Natural killer cell (primary cell): Measurements from ENCODE around the gene PSD4. TPM values are rescaled to one million over a fixed set of nuclear protein-coding genes. Genes with fewer than 3 reads are reported as not detected.

Experiments
- ATAC-seq, 3 donors: fragments of 150-1000 bp in 2 of 3; fragments of 200-7000 bp in 1 of 3; cut with Tn5 transposase; 1 replicate in 1 of 3; 2 replicates in 2 of 3; pipeline ENCODE4 v1.10.0; 2021; ENCODE audit warnings: mild to moderate bottlenecking in 2 of 3, moderate library complexity in 2 of 3
- DNase-seq, 2 donors: peaks; one replicate each; pipeline versions ENCODE4 v3.0.0 to v3.0.0-alpha.2; 2013 to 2021; ENCODE audit warnings: mixed read lengths in 1 of 2
- H3K27ac ChIP-seq: one replicate; pipeline ENCODE4 v1.5.1; 2013; ENCODE audit warnings: mild to moderate bottlenecking, low read length
- H3K27me3 ChIP-seq: one replicate; pipeline ENCODE4 v1.6.1; 2013; ENCODE audit warnings: low read length; ENCODE audit not compliant: control insufficient read depth, insufficient read depth
- H3K36me3 ChIP-seq: one replicate; pipeline ENCODE4 v1.6.1; 2013; ENCODE audit warnings: low read length; ENCODE audit not compliant: control insufficient read depth, insufficient read depth
- H3K4me1 ChIP-seq: one replicate; pipeline ENCODE4 v1.6.1; 2013; ENCODE audit warnings: low read length; ENCODE audit not compliant: control insufficient read depth, insufficient read depth
- H3K4me3 ChIP-seq: one replicate; pipeline ENCODE4 v1.5.1; 2013; ENCODE audit warnings: low read length
- H3K9me3 ChIP-seq: one replicate; pipeline ENCODE4 v1.6.1; 2013; ENCODE audit warnings: low read length; ENCODE audit not compliant: control insufficient read depth, insufficient read depth
- H3K27ac Mint-ChIP-seq, 2 donors: one replicate each; pipeline ENCODE4 v1.8.0; 2022; ENCODE audit warnings: mild to moderate bottlenecking in 2 of 2, mixed read lengths in 2 of 2, moderate library complexity in 1 of 2
- H3K27me3 Mint-ChIP-seq, 2 donors: one replicate each; pipeline ENCODE4 v1.8.0; 2022; ENCODE audit warnings: low read depth in 2 of 2, mixed read lengths in 2 of 2
- H3K36me3 Mint-ChIP-seq: one replicate; pipeline ENCODE4 v1.8.0; 2022; ENCODE audit warnings: mixed read lengths
- H3K4me1 Mint-ChIP-seq, 2 donors: one replicate each; pipeline ENCODE4 v1.8.0; 2022; ENCODE audit warnings: mixed read lengths in 2 of 2
- H3K4me3 Mint-ChIP-seq: one replicate; pipeline ENCODE4 v1.8.0; 2022; ENCODE audit warnings: mild to moderate bottlenecking, moderate library complexity, mixed read lengths
- H3K9me3 Mint-ChIP-seq, 2 donors: one replicate each; pipeline ENCODE4 v1.8.0; 2022; ENCODE audit warnings: mixed read lengths in 2 of 2
- WGBS: methylation state at CpG from one replicate; pipeline ENCODE4 v1.1.7; 2013; ENCODE audit warnings: missing lambda C conversion rate; ENCODE audit not compliant: insufficient coverage; 5-methylcytosine and 5-hydroxymethylcytosine counted together
- intact Hi-C: fragments of 100-400 bp; cut with micrococcal nuclease; formaldehyde crosslinking; loops from one replicate; pipeline ENCODE4 v1.14.2; 2022
- total RNA-seq, 4 donors: library from RNA; stranded (reverse); fragments of 120-200 nt in 1 of 4; gene quantifications; one replicate each; pipeline versions ENCODE4 v1.2.3 to v1.2.4, GENCODE V29; 2013 to 2022
- TF ChIP-seq, protein P1 (sequence below): fragments of 200-600 bp; IDR thresholded peaks from one replicate; pipeline ENCODE4 v1.8.0; 2022; ENCODE audit warnings: antibody characterized with exemption

PSD4 gene
- total RNA-seq, 3 donors from 2014 or later (not counting 1 experiment from before 2014, with no cell fraction given) = 280 to 347 (median 340) TPM

DNA sequence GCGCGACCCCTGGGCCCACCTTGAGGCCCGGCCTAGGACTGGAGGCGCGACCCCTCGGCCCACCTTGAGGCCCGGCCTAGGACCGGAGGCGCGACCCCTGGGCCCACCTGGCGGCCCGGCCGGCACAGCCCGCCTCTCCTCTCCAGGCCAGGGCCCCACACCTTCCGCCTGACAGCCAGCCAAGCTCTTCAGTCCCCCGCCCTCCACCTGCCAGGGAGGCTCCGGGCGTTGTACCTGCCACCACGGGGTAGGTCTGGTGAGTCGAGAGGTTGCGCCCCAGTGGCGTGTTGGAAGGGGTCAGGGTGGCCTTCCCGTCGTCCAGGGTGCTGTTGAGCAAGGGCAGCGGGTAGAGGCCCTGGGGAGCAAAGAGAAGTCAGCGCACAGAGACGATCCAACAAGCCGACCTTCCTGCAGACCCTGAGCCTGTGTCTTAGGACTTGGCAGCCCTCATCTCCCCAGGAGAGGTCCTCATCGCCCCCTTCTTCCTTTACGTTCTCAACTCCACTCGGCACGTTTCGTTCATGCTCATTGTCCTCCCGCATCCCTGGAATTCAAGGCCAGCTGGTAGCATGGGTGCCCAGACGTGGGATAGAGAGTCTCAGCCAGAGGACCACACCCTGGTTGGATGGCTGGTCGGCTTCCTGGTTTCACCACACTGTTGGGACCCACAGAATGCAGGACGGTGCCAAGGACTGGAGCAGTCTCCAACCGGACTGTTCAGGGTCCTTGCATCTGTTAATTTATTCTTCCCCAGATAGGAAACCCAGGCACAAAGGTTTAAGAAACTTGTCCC lies 62.8 kb downstream of the PSD4 start:
- Mint-ChIP-seq H3K36me3 (no peaks in the 10 kb centered on the region), H3K4me3 (peak overlapping the region; percentile 62)
- H3K27ac ChIP-seq = no peak overlapping the region

DNA sequence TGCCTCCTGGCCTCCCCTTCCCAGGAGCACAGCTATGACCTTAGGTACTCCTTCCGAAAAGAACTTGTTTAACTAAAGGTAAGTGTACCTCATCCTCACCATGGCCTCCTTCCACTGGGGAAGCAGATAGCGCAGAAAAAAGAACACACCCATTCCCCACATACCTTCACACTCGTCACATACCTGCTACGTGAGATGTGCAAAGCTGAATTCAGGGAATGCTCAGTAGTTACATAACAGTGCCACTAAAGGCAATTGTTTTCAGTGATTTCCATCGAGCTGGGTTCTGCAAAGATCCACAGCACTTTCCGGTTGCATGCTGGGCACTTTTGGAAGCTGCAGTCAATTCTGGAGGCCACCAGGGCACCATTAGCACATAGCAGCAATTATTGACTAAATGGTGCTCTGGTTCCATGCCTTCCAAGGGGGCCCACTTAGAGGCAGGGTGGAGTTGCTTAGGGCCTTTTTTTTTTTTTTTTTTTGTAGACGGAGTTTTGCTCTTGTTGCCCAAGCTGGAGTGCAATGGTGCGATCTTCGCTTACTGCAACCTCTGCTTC lies 63.9 kb downstream of the PSD4 start:
- H3K4me3 Mint-ChIP-seq = peak overlapping the region; percentile 35
- ATAC-seq = no peak
- H3K4me1 Mint-ChIP-seq = peaks cover 0 to 29% of the 10 kb centered on the region in 2 donors
- Histone ChIP-seq H3K27ac (no peak overlapping the region), H3K9me3 (no peaks in the 10 kb centered on the region), H3K4me3 (no peak overlapping the region), H3K27me3 (no peaks in the 10 kb centered on the region), H3K4me1 (peaks cover 8% of the 10 kb centered on the region), H3K36me3 (no peaks in the 10 kb centered on the region)
- H3K27me3 Mint-ChIP-seq = no peaks in the 10 kb centered on the region
- WGBS = 88% methylated on average over 9 of the region's 9 CpGs
- H3K9me3 Mint-ChIP-seq = no peaks in the 10 kb centered on the region
- TF ChIP-seq, protein P1, sequence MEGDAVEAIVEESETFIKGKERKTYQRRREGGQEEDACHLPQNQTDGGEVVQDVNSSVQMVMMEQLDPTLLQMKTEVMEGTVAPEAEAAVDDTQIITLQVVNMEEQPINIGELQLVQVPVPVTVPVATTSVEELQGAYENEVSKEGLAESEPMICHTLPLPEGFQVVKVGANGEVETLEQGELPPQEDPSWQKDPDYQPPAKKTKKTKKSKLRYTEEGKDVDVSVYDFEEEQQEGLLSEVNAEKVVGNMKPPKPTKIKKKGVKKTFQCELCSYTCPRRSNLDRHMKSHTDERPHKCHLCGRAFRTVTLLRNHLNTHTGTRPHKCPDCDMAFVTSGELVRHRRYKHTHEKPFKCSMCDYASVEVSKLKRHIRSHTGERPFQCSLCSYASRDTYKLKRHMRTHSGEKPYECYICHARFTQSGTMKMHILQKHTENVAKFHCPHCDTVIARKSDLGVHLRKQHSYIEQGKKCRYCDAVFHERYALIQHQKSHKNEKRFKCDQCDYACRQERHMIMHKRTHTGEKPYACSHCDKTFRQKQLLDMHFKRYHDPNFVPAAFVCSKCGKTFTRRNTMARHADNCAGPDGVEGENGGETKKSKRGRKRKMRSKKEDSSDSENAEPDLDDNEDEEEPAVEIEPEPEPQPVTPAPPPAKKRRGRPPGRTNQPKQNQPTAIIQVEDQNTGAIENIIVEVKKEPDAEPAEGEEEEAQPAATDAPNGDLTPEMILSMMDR = no peak
- no peak for DNase-seq
- intact Hi-C loops = no loop called here
- H3K36me3 Mint-ChIP-seq = no peaks in the 10 kb centered on the region
- no peak overlapping the region for H3K27ac Mint-ChIP-seq

More for the DNA sequence above, 62.8 kb downstream of the PSD4 start:
- WGBS = 91% methylated on average over 38 of the region's 38 CpGs
- H3K4me1 ChIP-seq = peaks cover 8% of the 10 kb centered on the region
- no peaks in the 10 kb centered on the region for H3K27me3 Mint-ChIP-seq
- H3K4me3 ChIP-seq = no peak overlapping the region
- H3K9me3 ChIP-seq = no peaks in the 10 kb centered on the region
- H3K36me3 ChIP-seq = no peaks in the 10 kb centered on the region
- DNase-seq (no peak), ATAC-seq (no peak)
- no peaks in the 10 kb centered on the region for H3K9me3 Mint-ChIP-seq
- peak overlapping the region in 1 of 2 donors; percentile 64 for H3K27ac Mint-ChIP-seq
- intact Hi-C loops = no loop called here
- TF ChIP-seq, protein P1 = no peak
- H3K27me3 ChIP-seq = no peaks in the 10 kb centered on the region
- H3K4me1 Mint-ChIP-seq = peaks cover 0 to 29% of the 10 kb centered on the region in 2 donors

DNA sequence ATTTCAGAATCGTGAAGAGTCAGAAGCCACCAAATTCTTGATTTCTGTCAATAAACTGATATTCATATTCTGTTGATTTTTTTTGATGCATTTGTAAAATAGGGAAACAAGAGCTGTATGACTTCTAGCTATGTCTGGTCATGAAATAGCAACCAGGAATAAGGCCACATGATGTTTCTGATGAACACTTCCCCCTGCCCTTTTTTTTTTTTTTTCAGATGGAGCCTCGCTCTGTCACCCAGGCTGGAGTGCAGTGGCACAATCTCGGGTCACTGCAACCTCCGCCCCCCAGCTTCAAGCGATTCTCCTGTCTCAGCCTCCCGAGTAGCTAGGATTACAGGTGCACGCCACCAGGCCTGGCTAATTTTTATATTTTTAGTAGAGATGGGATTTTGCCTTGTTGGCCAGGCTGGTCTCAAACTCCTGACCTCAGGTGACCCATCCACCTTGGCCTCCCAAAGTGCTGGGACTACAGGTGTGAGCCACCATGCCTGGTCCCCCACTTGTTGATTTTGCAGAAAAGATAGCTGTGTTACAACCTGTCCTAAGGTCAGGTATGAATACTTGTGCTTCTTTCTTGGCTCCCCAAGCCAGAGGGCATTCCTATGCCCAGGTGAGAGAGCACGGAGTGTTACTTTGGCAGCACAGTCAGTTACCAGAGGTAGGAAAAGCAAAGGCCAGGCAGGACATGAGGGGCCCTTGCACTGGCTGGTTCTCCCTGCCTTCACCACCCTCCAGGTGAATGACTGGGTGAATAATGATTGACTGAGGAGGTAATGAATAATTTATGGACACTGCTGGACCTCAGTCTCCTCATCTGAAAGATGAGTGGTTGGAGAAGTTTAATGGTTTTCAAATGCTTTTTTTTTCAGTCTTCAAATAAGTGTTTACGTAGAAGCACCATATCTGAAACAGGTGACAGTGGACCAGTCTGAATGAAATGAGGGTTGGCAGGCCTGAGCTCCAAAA lies 65.4 kb downstream of the PSD4 start:
- Mint-ChIP-seq H3K9me3 (no peaks in the 10 kb centered on the region), H3K27ac (no peak overlapping the region), H3K4me1 (peaks cover 0 to 27% of the 10 kb centered on the region in 2 donors), H3K4me3 (no peak overlapping the region), H3K27me3 (no peaks in the 10 kb centered on the region), H3K36me3 (no peaks in the 10 kb centered on the region)
- intact Hi-C loops = no loop called here
- WGBS = 87% methylated on average over 9 of the region's 9 CpGs
- H3K9me3 ChIP-seq = no peaks in the 10 kb centered on the region
- H3K36me3 ChIP-seq = no peaks in the 10 kb centered on the region
- H3K4me1 ChIP-seq = peaks cover 8% of the 10 kb centered on the region
- H3K4me3 ChIP-seq = no peak overlapping the region
- H3K27ac ChIP-seq = no peak overlapping the region
- H3K27me3 ChIP-seq = no peaks in the 10 kb centered on the region
- ATAC-seq (no peak), DNase-seq (no peak)
- TF ChIP-seq, protein P1 = no peak
